Measurements from ENCODE around the gene CENPF.

CENPF gene

DNA sequence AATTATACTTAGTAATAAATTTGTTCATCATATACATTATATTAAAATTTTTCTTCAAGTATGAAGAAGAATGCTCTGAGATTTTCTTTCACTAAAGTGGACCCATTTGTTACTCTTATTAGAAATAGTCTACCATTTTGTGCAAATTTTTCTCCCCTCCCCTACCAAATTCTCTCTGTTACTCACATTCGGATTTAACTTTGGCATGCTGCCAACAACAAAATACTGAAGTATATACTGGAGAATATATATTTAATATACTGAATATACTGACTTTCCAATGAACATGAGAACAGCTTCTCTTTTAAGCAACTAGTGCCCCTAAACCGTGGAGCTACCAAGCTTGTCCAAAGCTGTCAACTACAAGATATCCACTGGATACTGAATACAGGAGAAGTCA, 57.2 kb downstream of the CENPF start:
- no peak for ATAC-seq (ENCODE audit: insufficient read depth, low read depth)
- H3K9ac ChIP-seq (ENCODE audit: low read depth, low read length) = no peak overlapping the region
- H3K4me2 ChIP-seq (ENCODE audit: insufficient read depth, low read length) = no peak overlapping the region
- peaks cover 100% of the 10 kb centered on the region for H3K36me3 ChIP-seq (ENCODE audit: insufficient read depth, low read length)
- no peaks in the 10 kb centered on the region for H3K9me3 ChIP-seq (ENCODE audit: insufficient read depth, low read length, severe bottlenecking)
- H3K27me3 ChIP-seq (ENCODE audit: insufficient read depth, low read length, poor library complexity) = no peaks in the 10 kb centered on the region
- DNase-seq = no peak
- no peak for TF ChIP-seq EZH2 (IDR thresholded peaks at IDR 0.05; ENCODE audit: borderline replicate concordance, low read depth, low read length, severe bottlenecking)
- TF ChIP-seq, protein P1, sequence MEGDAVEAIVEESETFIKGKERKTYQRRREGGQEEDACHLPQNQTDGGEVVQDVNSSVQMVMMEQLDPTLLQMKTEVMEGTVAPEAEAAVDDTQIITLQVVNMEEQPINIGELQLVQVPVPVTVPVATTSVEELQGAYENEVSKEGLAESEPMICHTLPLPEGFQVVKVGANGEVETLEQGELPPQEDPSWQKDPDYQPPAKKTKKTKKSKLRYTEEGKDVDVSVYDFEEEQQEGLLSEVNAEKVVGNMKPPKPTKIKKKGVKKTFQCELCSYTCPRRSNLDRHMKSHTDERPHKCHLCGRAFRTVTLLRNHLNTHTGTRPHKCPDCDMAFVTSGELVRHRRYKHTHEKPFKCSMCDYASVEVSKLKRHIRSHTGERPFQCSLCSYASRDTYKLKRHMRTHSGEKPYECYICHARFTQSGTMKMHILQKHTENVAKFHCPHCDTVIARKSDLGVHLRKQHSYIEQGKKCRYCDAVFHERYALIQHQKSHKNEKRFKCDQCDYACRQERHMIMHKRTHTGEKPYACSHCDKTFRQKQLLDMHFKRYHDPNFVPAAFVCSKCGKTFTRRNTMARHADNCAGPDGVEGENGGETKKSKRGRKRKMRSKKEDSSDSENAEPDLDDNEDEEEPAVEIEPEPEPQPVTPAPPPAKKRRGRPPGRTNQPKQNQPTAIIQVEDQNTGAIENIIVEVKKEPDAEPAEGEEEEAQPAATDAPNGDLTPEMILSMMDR (IDR thresholded peaks at IDR 0.05; ENCODE audit: borderline replicate concordance, extremely low read depth, low read length, poor library complexity, severe bottlenecking) = no peak
- H3K4me1 ChIP-seq (ENCODE audit: insufficient read depth, low read length) = no peaks in the 10 kb centered on the region
- H3K27ac ChIP-seq (ENCODE audit: low read length) = no peak overlapping the region
- H2AFZ ChIP-seq (ENCODE audit: low read depth, low read length) = no peak overlapping the region
- no peak overlapping the region for H3K4me3 ChIP-seq (ENCODE audit: low read depth in 1 of 2, low read length in 2 of 2)
- H3K79me2 ChIP-seq (ENCODE audit: insufficient read depth, low read length) = peaks cover 9% of the 10 kb centered on the region; the same call in 1 of the 2 replicates
- H4K20me1 ChIP-seq (ENCODE audit: insufficient read depth, low read length) = peaks cover 8% of the 10 kb centered on the region; the same call in 1 of the 2 replicates

DNA sequence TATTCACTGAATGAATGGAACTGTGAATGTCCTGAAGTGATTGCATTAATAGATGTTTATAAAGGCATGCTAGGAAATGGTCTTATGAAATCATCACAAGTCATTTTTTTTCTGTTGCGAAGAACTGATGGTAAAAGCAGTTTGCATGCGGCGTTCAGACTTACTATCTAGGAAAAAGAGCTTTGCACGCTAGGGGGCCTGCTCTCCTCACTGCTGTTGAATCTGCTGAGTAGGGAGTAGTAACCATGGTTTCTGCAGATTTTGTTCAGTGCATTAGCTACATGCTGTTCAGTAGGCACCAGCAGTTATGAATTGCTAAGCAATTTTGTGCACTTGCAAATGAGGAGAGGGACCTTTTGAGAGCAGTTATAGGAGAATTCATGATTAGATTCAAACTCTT, 57.9 kb downstream of the CENPF start:
- Histone ChIP-seq H4K20me1 (ENCODE audit: insufficient read depth, low read length) (peaks cover 9% of the 10 kb centered on the region; the same call in 1 of the 2 replicates), H3K4me2 (ENCODE audit: insufficient read depth, low read length) (no peak overlapping the region), H3K9me3 (ENCODE audit: insufficient read depth, low read length, severe bottlenecking) (no peaks in the 10 kb centered on the region), H3K4me1 (ENCODE audit: insufficient read depth, low read length) (no peaks in the 10 kb centered on the region), H3K4me3 (ENCODE audit: low read depth in 1 of 2, low read length in 2 of 2) (no peak overlapping the region), H3K9ac (ENCODE audit: low read depth, low read length) (no peak overlapping the region), H3K79me2 (ENCODE audit: insufficient read depth, low read length) (peaks cover 9% of the 10 kb centered on the region; the same call in 1 of the 2 replicates), H3K36me3 (ENCODE audit: insufficient read depth, low read length) (peaks cover 100% of the 10 kb centered on the region), H2AFZ (ENCODE audit: low read depth, low read length) (no peak overlapping the region), H3K27me3 (ENCODE audit: insufficient read depth, low read length, poor library complexity) (no peaks in the 10 kb centered on the region), H3K27ac (ENCODE audit: low read length) (no peak overlapping the region)
- TF ChIP-seq, protein P1 (IDR thresholded peaks at IDR 0.05; ENCODE audit: borderline replicate concordance, extremely low read depth, low read length, poor library complexity, severe bottlenecking) = no peak
- no peak for TF ChIP-seq EZH2 (IDR thresholded peaks at IDR 0.05; ENCODE audit: borderline replicate concordance, low read depth, low read length, severe bottlenecking)
- DNase-seq = no peak
- ATAC-seq (ENCODE audit: insufficient read depth, low read depth) = no peak

DNA sequence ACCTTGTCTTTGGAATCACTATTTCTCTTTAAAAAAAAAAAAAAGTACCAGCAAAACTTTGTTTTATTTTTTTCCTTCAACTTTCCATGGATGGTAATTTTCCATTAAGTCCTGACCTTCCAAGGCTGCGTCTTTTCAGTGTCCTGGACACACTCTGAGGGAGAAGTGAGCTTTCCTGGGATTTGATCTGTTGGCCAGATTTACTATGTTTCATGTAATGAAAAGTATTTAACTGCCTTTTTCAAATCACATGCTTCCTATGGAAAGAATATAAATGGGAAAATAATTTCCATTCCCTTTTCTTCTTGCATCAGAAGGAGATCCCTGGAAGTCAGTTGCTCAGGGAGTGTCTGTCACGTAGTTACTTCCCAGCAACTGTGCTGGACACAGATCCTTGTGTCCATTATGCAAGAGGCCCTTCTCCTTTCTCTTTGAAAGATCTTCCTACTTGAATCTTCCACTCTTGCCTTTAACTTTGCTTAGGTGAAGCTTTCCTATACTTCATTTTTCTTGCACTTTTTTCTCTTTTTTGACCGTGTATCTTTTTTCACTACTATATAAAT, 59.3 kb downstream of the CENPF start:
- no peak for TF ChIP-seq EZH2 (IDR thresholded peaks at IDR 0.05; ENCODE audit: borderline replicate concordance, low read depth, low read length, severe bottlenecking)
- TF ChIP-seq, protein P1 (IDR thresholded peaks at IDR 0.05; ENCODE audit: borderline replicate concordance, extremely low read depth, low read length, poor library complexity, severe bottlenecking) = no peak
- no peak overlapping the region for H2AFZ ChIP-seq (ENCODE audit: low read depth, low read length)
- no peaks in the 10 kb centered on the region for H3K27me3 ChIP-seq (ENCODE audit: insufficient read depth, low read length, poor library complexity)
- DNase-seq (no peak), ATAC-seq (ENCODE audit: insufficient read depth, low read depth) (no peak)
- H3K9me3 ChIP-seq (ENCODE audit: insufficient read depth, low read length, severe bottlenecking) = no peaks in the 10 kb centered on the region
- peaks cover 9% of the 10 kb centered on the region; the same call in 1 of the 2 replicates for H3K79me2 ChIP-seq (ENCODE audit: insufficient read depth, low read length)
- no peak overlapping the region for H3K27ac ChIP-seq (ENCODE audit: low read length)
- H4K20me1 ChIP-seq (ENCODE audit: insufficient read depth, low read length) = peaks cover 9% of the 10 kb centered on the region; the same call in 1 of the 2 replicates
- H3K9ac ChIP-seq (ENCODE audit: low read depth, low read length) = no peak overlapping the region
- H3K4me2 ChIP-seq (ENCODE audit: insufficient read depth, low read length) = no peak overlapping the region
- no peak overlapping the region for H3K4me3 ChIP-seq (ENCODE audit: low read depth in 1 of 2, low read length in 2 of 2)
- no peaks in the 10 kb centered on the region for H3K4me1 ChIP-seq (ENCODE audit: insufficient read depth, low read length)
- H3K36me3 ChIP-seq (ENCODE audit: insufficient read depth, low read length) = peaks cover 100% of the 10 kb centered on the region
